NCI-H1105 treated with DMSO at 0.1 percent for 48 hours (cell line): ENCODE measurements around the gene TPM1.

Experiments used
- DNase-seq: peaks from one replicate; lab custom pipeline; 2025; lab: John Stamatoyannopoulos, UW

Gene TPM1

DNA sequence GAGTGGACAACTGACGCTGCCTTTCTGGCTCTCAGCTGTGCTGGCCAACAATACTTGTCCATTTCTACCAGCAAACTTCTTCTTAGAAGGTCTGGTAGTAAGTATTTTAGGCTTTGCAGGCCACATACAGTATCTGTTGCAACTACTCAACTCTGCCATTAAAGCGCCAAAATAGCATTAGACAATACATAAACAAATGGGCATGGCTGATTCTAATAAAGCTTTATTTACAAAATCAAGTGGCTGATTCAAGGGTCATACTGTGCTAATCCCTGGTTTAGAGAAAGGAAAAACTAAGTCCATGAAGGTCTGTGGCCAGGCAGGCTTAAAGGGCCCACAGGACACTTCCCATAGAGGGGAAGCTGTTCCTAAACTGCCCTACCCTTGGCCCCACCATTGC, 26.3 kb upstream of the TPM1 start:
- DNase-seq: no peak

DNA sequence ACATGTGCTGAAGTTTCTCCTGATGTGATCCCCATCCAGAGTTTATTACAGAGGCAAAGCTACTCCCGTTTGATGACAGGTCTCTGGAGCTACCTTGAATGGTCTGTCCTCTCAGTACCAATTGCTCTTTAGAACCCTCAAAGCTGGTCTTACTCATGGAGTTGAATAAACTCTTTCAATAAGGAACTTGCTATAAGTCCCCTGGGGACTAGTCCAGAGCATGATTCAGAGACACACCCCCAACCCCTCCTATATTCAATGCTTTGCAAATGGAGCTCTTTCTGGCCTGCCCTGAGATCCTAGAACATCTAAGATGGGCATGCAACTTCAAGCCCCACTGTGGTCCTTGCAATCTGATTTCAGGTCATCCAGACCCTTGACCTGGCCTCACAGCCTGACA, 23.9 kb upstream of the TPM1 start:
- no peak for DNase-seq

DNA sequence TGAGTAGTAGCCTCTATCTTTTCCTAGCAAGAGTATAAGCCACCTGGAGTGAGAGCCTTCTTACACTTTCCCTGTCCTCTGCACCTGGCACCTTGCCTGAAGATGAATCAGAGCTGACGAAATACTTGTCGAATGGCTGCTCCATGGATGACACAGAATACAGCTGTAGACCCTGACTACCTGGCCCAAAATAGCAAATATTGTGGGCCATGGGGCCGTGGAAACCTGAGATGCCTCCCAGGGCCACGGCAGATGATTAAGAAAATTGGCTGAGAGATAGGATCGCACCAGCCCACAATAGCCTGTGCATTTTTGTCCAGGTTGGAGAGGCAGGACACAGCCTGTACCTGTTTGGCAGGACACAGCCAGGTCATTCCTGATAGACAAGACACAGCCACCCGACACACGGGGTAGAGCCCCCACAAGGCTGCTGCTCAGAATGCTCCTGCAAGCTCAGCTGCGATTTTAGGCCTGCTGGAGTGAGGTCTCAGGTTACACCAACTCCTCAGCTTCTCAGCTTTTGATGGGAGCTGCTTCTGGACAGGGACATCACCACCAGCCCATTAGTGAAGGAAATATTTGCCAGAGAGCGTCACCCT, 22.9 kb upstream of the TPM1 start:
- no peak for DNase-seq

DNA sequence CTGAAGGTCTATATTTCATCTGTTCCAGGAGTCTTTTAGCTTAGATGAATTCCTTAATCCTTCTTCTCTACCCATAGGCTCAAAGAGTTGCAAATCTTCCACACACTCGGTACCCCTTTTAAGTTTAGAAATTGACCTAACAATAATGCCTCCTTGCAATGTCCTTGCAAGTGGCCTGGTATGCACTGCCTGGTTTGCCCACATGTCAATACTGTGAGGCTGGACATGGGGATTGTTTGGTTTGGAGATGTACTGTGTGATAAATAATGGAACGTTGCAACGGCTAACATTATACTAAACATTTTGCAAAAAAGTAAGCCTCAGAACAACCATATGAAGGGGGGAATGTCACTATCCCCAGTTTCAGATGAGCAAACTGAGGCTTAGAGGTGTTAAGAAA, 22.4 kb upstream of the TPM1 start:
- no peak for DNase-seq

DNA sequence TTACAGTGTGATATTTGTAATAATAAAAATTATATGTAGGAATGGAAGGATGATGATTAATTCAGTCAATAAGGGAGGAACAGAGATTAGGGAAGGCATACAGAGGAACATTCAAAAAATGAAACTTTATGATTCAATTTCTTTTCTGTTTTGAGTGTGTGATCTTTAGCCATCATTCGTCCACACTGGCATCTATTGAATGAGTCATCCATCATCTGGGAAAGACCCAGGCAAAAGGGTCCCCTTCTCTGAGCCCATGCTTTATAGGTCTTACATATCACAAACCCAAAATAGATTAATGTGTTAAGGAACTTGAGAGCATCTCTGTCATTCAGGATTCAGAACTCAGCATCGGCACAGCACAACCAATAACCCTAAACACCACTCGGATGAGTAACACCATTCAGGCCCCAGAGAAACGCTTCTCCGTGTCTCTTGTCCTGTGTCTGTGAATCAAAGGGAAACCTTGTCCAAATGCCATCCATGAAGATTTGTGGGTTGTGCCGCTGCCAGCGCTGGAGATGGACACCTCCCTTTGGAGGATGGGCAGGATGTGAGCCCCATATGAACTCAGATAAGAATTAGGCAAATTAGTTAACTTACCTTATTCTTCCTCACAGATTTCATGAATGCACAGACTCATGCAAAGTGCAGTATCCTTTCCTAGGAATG, 21.7 kb upstream of the TPM1 start:
- no peak for DNase-seq

DNA sequence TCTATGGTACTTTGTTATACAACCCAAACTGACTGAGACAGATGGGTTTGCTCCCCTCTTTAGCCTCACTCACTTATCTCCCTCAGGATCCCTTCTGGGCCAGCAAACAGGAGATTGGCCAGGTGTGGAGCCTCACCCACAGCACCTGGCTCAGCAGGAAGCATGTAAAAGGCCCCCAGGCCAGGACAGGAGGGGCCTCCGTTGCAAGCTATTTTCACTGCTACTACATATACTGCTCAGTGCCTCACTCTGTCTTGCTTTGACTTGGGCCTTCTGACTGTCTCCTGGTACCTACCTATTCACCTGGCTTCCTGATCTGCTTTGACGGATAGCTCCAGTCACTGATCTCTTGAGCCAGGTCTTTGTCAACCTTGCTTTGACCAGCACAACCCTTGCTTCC, 20.4 kb upstream of the TPM1 start:
- no peak for DNase-seq

DNA sequence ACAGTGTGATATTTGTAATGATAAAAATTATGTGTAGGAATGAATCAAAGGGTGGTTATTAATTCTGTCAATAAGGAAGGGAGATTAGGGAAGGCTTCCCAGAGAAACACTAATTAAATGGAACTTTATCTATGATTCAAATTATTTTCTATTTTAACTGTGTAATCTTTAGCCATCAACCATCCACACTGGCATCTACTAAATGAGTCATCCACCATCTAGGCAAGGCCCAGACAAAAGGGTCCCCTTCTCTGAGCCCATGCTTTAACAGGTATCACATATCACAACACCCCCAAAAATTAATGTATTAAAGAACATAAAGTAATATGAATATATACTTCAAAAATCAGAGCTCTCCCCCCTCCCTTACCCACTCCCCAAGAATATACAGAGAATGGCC, 19.9 kb upstream of the TPM1 start:
- DNase-seq: no peak

DNA sequence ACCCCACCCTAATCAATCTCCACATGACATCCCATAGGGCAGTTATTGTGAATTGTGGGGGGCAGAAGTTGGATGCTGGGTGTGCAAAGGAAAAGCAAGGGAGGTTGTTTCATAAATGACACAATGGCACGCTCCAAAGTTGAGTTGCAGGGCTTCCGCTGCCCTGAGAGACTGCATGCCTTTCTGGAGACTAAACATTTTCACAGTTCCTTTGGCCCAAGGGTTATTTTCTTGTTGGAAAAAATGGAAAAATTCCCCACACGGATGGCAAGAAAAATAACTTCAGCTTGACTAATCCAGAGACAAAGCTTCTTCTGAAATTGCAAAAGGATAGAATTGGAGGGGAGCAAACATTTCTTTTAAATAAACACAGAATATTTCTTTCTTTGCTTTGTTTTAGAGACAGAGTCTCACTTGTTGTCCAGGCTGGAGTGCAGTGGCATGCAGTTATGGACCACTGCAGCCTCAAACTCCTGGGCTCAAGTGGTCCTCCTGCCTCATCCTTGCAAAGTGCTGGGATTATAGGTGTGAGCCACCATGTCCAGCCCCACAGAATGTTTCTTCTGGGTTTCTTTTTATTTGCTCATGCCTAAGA, 19.1 kb upstream of the TPM1 start:
- no peak for DNase-seq

DNA sequence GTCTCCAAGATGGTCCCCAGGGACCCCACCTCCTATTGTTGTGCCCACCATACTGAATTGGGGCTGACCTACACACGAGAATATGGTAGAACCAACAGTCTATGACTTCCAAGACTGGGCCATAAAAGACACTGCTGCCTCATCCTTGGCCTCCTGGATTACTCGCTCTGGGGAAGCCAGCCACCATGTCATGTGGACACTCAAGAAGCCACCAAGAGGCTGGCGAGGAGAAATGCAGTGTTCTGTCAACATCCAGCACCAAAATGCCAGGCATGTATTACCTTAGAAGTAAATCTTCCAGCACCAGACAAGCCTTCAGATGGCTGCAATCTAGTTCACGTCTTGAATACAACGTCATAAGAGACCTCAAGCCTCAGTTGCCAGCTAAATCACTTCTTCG, 17.1 kb upstream of the TPM1 start:
- DNase-seq: no peak

DNA sequence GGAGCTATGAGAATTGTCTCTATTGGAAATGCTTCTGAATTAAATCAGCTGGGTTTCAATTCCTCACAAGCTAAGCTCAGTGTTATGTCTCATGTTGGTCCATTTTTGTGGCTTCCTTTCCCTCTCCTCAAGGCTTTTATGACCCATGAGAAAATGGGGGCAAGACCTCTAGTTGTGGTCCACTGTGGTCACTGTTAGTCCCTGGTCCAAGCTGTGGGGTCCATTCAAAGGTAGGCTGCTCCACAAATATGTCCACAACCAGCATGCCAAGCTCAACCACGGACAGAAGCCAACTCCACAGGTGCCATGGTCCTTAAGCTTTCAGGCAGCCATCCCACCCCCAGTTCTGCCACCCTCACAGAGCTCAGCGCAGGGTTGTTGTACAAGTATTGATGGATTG, 14.9 kb upstream of the TPM1 start:
- no peak for DNase-seq

DNA sequence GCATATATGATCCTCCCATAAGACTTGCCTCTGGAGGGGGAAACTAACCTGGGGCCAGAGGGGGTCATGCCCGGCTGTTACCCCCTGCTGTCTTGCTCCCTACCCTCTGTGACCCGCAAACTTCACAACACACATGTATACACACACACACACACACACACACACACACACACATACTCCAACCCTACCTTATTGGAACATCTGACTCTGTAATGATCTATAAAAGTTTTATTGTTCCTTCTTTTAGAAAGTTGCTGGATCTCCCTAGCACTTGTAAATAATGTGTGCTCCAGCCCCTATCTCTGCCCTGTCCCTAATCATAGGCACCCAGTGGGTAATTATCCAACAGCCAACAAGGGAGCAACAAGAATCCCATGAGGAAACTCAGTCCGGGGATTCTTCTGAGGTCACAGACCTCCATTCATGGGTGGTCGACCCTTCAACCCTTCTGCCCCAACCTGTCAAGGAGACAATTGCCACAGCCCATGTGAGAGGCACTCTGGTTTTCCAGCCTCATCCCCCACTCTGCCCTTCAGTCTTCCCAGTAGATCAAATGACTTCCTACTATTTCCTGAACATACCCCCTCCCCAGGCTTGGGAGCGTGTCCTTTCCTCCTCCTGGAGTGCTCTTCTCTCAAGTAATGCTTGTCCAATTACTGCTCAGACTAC, 14.0 kb upstream of the TPM1 start:
- no peak for DNase-seq

DNA sequence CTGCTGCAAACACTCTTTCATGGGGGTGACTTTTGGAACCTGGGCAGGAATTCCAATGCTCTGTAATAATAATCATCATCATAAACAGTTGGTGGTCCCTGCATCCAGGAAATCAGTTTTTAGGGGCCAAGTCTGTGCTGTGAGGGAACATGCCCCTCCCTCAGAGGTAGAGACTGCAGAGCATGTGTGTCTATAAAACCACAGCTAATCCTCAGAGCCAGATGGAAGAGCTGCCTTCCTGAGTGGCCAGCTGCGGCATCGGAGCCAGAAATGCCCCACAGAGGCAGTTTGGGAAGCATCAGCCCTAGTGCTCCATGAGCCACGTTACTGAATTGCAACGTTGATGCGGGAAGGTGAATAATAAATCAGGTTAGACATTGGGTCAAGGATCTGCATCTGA, 12.9 kb upstream of the TPM1 start:
- DNase-seq: no peak

DNA sequence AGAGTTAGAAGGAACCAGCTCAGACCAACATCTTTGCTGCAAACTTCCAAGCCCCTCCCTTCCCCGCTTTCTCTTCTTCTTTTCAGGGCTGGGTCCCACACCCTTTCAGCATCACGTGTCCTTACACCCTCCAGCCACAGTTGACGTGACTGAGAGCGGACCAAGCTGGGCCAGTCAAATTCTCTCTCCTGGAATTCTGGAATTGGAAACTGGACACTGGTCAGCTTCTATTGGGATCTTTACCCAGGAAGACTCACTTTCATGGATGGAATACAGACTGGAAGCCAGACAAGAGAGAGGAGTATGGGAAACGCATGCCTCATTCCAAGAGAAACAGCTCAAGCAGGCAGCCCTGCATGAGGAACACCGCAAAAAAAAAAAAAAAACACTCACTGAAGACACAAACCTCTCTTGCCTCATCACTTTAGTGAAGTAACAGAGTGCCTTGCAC, 12.4 kb upstream of the TPM1 start:
- no peak for DNase-seq

DNA sequence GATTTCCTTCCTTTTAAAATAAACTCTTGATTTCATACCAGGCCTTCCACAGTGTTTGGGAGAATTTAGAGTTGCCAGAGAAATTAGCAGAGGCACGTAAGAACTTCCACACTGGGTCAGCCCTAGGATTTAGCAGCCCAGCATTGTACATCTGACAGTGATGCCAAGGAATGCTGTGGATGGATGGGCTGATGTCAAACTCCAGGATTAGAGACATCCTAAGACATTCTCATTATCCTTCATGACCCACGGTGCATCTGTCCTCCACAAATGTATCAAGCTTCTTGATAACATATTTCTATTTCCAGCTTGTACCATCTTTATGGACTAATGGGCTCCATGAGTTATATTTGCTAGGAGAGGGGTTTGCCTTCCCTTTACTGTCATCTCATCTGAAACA, 8.0 kb upstream of the TPM1 start:
- DNase-seq: no peak

DNA sequence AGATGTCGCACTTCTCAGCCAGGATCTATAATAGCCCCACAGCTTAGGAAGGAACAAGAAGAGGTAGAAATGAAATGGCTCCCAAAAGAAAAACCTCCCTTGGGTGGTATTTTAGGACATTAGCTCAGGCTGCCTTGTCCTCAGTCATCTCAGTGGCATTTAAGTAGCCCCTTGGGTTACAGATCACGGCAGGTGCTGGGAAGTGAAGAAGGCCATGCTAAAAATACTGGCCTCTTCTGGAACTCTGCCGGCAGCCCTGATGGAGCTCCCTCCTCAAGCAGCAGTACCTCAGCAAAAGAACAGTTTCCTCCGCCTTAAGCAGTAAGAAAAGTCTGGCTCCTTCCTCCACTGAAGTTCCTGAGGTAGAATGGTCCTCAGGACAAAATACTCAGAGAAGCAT, 7.3 kb upstream of the TPM1 start:
- DNase-seq: no peak

DNA sequence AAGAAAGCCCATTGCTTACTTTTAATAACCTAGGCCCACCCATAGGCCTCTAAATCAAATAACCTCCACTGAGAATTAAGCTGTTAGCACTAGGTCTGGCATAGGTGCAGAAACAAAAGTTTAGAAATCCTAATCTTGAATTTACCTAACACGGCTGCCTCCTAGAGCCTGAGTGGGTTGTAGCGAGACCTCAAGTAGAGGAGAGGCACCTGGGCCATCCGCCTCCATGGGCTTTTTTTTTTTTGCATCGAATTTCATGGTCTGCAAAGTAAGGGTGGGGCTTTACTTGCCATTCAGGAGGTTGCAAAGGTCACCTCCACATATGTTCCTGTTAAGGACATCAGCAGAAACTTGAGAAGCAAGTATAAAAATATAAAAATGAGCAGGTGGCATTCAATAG, 6.6 kb upstream of the TPM1 start:
- no peak for DNase-seq

DNA sequence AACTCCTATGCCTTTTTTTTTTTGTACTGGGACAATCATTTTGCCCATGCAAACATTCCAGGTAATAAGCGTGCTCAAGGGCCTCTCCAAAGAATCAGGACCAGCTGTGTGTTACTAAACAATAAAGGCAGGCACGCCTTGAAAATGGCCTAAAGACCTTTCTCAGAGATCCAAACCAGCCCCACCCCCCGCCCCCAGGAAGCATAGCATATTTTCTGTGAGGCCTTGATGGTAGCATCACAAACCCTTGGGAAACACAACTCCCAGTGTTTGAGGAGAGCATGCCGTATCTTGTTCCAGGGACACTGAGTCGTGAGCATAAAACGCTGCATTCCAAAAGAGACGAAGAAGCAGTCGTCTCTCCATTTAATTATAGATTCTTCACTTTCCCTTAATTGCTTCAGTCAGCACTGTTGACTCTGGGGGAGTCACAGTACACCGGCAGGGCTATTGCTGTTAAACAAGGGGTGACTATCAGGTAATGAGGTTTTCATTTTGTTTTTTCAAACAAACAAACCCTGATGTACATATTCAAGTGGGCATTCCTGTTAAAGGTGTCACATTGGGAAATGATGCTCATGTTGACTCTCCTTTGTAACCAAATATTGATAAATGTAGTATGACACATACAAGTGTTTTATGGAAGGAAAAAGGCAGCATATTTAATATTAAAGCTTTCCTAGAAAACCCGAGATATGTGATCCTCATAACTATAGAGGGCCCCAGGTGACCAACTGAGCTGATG, 4.4 kb upstream of the TPM1 start:
- DNase-seq: peak; percentile 3

DNA sequence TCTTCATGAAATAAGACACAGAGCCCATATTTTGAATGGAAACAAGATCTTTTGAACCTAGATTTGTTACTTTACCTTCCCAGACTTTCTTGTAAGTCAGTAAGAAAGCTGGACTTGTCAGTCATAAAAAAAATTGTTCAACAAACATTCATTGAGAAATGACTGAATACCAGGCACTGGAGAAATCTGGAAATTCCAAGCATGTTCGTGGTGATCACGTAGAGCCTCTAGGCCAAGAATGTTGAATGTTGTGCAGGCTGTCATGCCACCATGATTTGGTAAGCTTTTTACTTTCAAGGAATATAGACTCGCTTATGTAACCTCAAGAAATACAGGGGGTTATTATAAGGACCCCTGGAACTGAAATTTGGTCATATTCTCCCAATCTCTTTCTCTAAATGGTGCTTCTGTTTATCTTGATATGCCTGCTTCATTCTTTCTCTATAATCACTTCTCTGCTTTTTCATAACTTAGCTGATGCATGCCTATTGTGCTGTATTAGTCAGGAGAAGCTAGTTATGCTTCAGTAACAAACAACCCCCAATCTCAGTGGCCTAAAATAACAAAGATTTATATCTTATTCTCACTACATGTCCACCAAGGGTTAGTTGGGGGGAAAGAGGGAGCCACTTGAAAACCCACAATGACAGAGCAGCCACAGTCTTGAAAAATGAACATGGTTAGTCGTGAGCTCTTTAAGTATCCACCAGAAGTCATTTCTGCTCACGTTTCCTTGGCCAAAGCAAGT, 3.4 kb upstream of the TPM1 start:
- no peak for DNase-seq

DNA sequence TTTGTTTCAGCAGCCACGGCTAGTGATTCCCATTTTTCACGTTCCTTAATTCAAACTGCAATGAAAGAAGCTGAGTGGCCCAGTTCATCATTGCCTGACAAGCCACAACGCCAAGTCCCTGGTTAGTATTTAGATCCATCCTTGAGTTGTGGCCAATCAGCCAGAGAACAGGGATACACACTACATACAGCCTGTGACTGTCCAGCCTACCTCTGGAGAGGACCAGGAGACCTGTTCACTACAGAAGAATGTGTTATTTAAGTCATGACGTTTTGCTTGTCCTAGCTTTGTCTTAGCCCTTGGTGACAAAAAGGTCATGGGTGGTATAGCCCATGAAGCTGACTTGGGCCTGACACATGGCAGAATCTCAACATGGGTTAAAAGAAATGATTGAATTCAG, 2.7 kb upstream of the TPM1 start:
- DNase-seq: no peak

DNA sequence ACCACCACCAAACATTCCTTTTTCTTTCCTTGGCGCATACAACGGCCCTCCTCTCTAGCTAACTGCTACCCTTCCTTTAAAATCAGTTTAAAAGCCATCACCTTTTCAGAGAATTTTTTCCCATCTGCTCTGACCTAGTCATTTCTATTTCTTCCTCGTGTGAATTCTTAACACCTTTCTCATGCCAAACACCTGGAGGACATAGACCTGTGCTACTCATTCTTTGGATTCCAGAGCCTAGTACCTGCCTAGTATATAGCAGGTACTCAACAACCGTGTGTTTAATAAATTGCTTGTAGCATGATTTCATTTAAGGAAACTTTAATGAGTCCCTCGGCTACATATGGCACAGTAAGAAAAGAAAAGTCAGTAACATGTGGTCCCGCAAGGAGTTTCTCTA, 2.0 kb upstream of the TPM1 start:
- DNase-seq: no peak

DNA sequence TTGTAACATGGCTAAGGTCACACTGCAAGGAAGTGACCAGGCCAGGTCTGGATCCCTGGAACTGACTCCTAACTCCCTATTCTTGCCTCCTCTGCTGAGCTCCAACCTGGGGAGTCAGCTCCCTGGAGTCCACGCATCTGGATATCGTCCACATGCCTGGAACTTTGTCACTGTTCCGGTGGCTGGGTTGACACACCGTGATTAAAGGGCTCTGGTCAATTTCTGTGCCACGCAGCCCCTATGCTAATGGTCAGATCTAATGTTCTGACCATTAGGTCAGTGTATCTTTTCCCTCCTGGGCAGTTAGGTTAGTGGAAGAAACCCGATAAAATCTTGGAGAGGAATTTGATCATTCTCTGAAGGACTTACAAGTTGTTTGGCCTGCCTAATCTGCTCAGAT, 1.6 kb upstream of the TPM1 start:
- no peak for DNase-seq

DNA sequence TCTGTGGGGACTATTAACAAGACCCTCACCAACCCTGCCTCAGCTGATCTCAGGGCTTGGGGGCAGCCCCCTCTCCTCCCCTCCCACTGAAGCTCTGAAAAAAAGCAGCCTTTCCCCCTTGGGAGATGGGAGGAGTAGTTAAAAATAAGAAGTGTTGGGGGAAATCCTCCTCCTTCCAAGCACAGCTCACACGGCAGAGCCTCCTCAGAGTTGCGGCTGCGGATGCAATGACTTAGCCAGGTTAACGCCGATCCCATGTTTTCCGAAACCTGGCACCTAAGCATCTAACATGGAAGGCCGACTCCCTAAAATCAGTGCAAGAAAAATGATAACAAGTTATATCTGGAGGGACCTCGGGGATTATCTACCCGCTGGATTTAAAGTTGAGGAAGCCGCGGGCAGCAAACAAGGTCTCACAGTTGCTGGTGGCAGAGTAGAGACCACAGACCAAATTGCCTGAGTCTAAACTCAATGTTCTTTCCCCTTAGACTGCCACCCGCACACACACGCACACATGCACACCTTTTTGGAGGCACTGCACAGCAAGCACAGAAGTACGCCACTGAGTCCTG, 1.1 kb upstream of the TPM1 start:
- no peak for DNase-seq
